GM18858 (cell line): ENCODE measurements around the gene PROZ.

Source experiments
- ATAC-seq: cut with Tn5 transposase; IDR thresholded peaks from one replicate; pipeline ENCODE4 v1.9.1; 2021; ENCODE audit not compliant: unreplicated experiment

The PROZ gene

GRCh38 chr13:113119166-113119821 is 39.2 kb upstream of the PROZ start:
- ATAC-seq: no peak

- no peak for ATAC-seq
These were observed 38.6 kb upstream of the PROZ start for GRCh38 chr13:113119822-113120189.

GRCh38 chr13:113120300-113121182 is 37.9 kb upstream of the PROZ start:
- no peak for ATAC-seq

GRCh38 chr13:113121183-113121927 is 37.1 kb upstream of the PROZ start:
- ATAC-seq: no peak

- ATAC-seq: no peak
These were observed 36.4 kb upstream of the PROZ start for GRCh38 chr13:113121928-113122471.

GRCh38 chr13:113122550-113123225 is 35.8 kb upstream of the PROZ start, which contains the start of gene F10:
Gene F10 (plus strand): TSS chr13:113122799. CDS start chr13:113122856, 57 bp downstream.
- ATAC-seq: no peak

- no peak for ATAC-seq
These were observed 34.9 kb upstream of the PROZ start for GRCh38 chr13:113123226-113124201.

GRCh38 chr13:113124211-113124970 is 34.1 kb upstream of the PROZ start:
- no peak for ATAC-seq

GRCh38 chr13:113125506-113126264 is 32.8 kb upstream of the PROZ start:
- no peak for ATAC-seq

GRCh38 chr13:113126265-113127150 is 31.9 kb upstream of the PROZ start:
- no peak for ATAC-seq

GRCh38 chr13:113129480-113129879 is 29.0 kb upstream of the PROZ start:
- ATAC-seq: no peak

GRCh38 chr13:113129921-113130750 is 28.3 kb upstream of the PROZ start:
- no peak for ATAC-seq

- ATAC-seq: no peak
These were observed 23.1 kb upstream of the PROZ start for GRCh38 chr13:113135281-113135760.

- no peak for ATAC-seq
These were observed 20.7 kb upstream of the PROZ start for GRCh38 chr13:113137691-113138298.

- ATAC-seq: no peak
These were observed 19.5 kb upstream of the PROZ start for GRCh38 chr13:113138792-113139551.
